Peyer's patch (tissue), 4 donors: ENCODE measurements around the gene SERPINA3.

Experiments
- CTCF ChIP-seq, 6 experiments: fragments of 450-650 bp in 4 of 6; fragments of 200-600 bp in 2 of 6; sonication (generic) in 1 of 6; IDR thresholded peaks; one replicate each; pipeline ENCODE4 v1.5.1; 2017 to 2019; ENCODE audit warnings: antibody characterized with exemption in 6 of 6, mild to moderate bottlenecking in 3 of 6, moderate library complexity in 1 of 6
- POLR2A ChIP-seq, 2 donors: fragments of 450-650 bp; IDR thresholded peaks; one replicate each; pipeline ENCODE4 v1.5.1; 2017; ENCODE audit warnings: antibody characterized with exemption in 2 of 2, mild to moderate bottlenecking in 2 of 2, moderate library complexity in 2 of 2

GRCh38 chr14:94643316-94644101 lies 31.3 kb downstream of the SERPINA3 start:
- TF ChIP-seq CTCF (IDR thresholded peaks at IDR 0.05) (no peak), POLR2A (IDR thresholded peaks at IDR 0.05) (no peak)
